Measurements from ENCODE around the gene RALGAPA1.
"Not testable (repeated sequence)": the region's sequence is repeated elsewhere in the genome, so short reads cannot be mapped to it uniquely, and the experiment has no call there.

GRCh38 chr14:35841704-35842103, 32.6 kb upstream of the RALGAPA1 start:
- not testable (repeated sequence) for TF ChIP-seq MXI1 (conservative IDR thresholded peaks at IDR 0.05; ENCODE audit: poor library complexity, severe bottlenecking); EZH2 (IDR thresholded peaks at IDR 0.05; ENCODE audit: borderline replicate concordance, insufficient read depth, low read length, poor library complexity, severe bottlenecking); REST (IDR thresholded peaks at IDR 0.05; ENCODE audit: borderline replicate concordance); POLR2AphosphoS5 (IDR thresholded peaks at IDR 0.05); EP300 (conservative IDR thresholded peaks at IDR 0.05; ENCODE audit: poor library complexity, severe bottlenecking)
- TF ChIP-seq, protein P1, sequence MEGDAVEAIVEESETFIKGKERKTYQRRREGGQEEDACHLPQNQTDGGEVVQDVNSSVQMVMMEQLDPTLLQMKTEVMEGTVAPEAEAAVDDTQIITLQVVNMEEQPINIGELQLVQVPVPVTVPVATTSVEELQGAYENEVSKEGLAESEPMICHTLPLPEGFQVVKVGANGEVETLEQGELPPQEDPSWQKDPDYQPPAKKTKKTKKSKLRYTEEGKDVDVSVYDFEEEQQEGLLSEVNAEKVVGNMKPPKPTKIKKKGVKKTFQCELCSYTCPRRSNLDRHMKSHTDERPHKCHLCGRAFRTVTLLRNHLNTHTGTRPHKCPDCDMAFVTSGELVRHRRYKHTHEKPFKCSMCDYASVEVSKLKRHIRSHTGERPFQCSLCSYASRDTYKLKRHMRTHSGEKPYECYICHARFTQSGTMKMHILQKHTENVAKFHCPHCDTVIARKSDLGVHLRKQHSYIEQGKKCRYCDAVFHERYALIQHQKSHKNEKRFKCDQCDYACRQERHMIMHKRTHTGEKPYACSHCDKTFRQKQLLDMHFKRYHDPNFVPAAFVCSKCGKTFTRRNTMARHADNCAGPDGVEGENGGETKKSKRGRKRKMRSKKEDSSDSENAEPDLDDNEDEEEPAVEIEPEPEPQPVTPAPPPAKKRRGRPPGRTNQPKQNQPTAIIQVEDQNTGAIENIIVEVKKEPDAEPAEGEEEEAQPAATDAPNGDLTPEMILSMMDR (IDR thresholded peaks at IDR 0.05; ENCODE audit: poor library complexity, severe bottlenecking) = not testable (repeated sequence)

Measured in neural cell (in vitro differentiated cells).